NCI-H446 (cell line): ENCODE data around the gene F2RL2.

ENCODE experiments used
- DNase-seq, 2 experiments: peaks; one replicate each; lab custom pipeline; 2025; lab: John Stamatoyannopoulos, UW

F2RL2 gene, protein sequence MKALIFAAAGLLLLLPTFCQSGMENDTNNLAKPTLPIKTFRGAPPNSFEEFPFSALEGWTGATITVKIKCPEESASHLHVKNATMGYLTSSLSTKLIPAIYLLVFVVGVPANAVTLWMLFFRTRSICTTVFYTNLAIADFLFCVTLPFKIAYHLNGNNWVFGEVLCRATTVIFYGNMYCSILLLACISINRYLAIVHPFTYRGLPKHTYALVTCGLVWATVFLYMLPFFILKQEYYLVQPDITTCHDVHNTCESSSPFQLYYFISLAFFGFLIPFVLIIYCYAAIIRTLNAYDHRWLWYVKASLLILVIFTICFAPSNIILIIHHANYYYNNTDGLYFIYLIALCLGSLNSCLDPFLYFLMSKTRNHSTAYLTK

GRCh38 chr5:76622973-76623596 is at the start of gene F2RL2:
Gene F2RL2 (minus strand): TSS chr5:76623403. CDS start chr5:76623230, 173 bp downstream.
- no peak for DNase-seq

GRCh38 chr5:76672242-76672641 is 49.0 kb upstream of the F2RL2 start:
- no peak for DNase-seq

DNA sequence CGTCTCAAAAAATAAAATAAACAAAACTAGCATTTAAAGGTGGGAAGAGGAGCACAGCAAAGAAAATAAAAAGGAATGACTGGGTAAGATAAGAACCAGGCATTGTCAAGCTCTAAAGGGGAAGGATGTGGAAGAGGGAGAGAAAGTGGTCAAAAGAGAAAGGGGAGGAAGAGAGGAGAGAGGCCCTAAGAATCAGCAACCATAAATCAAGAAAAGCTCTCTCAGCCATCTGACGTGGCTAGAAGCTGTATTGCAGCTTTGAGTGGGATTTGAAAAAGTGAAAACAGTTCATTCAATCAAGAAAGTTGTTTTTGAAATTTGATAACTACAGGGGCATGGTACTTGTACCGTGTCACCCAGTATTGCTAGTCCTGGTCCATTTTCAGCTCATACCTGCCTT is 47.3 kb upstream of the F2RL2 start:
- no peak for DNase-seq

DNA sequence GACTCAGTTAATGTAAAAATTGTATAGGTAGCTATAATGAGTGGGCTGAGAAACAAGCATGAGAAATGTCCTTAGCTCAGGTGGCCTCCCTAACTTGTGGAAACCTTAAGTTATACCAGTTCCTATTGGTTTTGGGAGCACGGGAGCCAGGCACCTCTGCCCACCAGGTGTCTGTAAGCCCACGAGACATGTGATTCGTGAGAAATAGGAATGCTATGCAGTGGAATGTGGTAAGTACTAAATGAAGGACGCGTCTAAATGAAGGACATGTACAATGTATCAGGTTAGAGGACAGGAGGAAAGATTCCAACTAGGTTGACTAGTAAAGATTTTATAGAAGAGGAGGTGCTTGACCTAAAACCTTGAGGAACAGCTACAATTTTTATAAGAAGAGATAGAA is 46.0 kb upstream of the F2RL2 start:
- DNase-seq = no peak

GRCh38 chr5:76667495-76667894 is 44.3 kb upstream of the F2RL2 start:
- no peak for DNase-seq

- no peak for DNase-seq
Observed at GRCh38 chr5:76664079-76664478, 40.9 kb upstream of the F2RL2 start.

- peak in 1 of 2 experiments; percentile 0 for DNase-seq
Observed at GRCh38 chr5:76663573-76663972, 40.4 kb upstream of the F2RL2 start.

DNA sequence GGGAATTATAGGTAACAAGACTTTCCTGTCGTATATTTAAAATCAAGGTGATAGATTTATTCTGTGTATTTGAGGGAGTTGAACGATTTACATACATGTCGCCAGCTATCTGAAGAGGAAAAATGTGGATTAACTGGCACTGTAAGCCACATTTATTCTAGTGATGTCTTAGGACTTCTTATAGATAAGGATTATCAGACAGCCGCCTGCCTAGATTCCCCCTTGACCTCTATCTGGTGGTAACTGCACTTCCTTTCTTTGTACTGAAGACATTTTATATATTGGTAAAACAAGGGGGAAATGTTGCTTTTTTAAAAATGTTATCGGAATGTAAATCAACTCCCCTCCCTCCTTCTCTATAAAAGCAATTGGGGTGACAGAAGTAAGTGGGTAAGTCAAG is 39.3 kb upstream of the F2RL2 start:
- no peak for DNase-seq

DNA sequence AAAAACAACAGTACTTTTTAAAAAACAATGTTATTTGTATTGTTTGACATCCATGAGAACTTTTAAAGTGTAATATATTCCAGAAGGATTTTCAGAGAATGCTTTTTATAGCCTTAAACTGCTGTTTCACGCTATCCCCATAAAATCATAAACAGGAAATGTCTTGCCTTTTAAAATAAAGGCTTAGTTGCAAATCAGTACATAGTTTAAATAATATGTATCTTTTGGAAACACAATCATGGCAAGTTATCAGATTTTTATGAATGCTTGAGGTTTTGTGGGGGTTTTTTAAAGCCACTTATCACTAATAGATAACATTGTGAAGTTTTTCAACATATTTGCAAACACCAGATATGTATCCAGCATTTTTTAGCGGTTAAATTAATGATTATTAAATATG is 37.2 kb upstream of the F2RL2 start:
- DNase-seq = no peak

DNA sequence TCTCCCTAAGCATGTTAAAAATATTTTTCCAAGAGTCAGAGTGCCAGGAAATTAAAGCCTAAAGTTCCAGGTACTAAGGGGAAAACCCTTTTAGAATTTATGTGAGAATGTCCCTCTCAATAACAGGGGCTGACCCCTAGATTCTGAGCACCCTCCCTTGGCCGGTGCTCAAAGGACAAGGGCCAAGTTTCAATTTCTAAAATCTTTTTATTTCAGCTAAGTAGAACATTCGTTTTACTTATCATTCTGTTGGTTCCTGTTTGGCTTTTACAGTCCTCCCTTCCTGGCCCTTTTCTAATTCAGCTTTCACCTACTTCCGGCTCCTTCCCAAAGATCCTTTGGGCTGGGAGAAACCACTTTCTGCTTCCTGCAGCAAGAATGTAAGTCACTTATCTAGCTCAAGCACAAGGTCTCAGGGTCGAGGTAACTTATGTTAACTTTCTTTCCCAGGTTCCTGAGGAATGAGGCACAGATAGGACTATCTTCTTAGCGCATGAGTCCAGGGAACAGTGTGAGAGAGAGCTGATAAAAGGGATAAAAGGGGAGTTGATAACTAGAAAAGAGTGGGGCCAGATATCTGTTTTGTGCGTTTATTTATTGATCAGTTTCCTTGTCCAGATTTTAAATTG is 34.6 kb upstream of the F2RL2 start:
- DNase-seq = no peak

- DNase-seq = no peak
Observed at GRCh38 chr5:76657091-76657490, 33.9 kb upstream of the F2RL2 start.

GRCh38 chr5:76652809-76653414 is 29.7 kb upstream of the F2RL2 start:
- DNase-seq = no peak

GRCh38 chr5:76649140-76649539 is 25.9 kb upstream of the F2RL2 start:
- no peak for DNase-seq

DNA sequence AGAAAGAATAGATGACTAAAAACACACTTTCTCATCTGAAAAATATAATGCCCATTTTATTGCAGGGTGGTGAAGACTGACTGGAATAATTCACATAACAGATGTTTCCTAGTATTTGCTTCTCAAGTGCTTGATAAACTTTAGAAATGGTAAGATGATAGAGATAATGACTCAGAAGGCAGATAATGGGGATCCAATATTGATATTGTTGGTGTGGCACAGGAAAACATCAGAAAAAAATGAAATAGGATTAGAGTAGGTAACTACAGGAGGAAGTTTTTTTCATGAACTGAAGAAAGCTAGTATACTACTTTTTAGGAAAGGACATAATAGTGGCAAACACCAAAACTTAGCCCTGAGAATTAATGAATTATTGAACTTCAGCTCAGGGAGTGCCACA is 20.2 kb upstream of the F2RL2 start:
- DNase-seq = no peak

GRCh38 chr5:76642390-76643040 is 19.3 kb upstream of the F2RL2 start:
- DNase-seq = no peak

- DNase-seq = peak; percentile 6 to 42
Observed at GRCh38 chr5:76641514-76642120, 18.4 kb upstream of the F2RL2 start.

DNA sequence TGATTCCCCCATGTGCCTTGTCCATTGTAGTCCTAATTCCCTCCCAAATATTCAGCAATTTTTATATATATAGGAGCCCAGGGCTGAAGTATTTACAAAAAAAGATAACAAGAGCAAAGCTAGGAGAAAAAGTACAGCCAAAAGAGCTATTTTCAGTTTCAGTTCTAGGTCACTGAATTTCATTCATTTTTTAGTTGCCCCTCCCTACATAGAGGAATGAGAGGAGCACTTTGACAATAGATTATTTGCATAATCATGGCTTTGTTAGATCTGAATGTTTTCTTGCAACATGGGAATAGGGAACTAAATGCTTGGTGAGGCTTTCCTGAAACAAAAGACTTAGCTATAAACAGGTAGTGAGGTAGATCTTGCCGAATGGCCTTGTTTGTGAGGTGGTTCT is 15.3 kb upstream of the F2RL2 start:
- DNase-seq = no peak

GRCh38 chr5:76637490-76637889 is 14.3 kb upstream of the F2RL2 start:
- no peak for DNase-seq

DNA sequence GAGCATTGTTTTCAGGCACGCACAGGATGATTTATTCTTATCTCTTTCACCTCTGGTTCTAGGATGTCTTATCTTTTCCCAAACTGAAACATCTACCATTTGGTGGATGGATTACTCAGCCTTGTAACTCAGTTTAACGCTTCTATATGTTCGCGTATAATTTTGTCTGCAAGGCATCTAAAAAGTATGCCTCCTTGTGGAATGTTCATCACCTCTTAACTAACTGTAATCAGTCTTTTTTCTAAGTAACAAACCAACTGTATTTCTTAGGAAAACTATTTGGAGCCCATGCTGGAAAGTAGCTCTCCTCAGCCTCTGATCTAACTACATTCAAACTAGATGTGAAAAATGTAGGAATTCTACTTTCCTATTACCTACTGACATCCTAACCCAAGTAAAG is 11.5 kb upstream of the F2RL2 start:
- no peak for DNase-seq

- no peak for DNase-seq
Observed at GRCh38 chr5:76626738-76627137, 3.5 kb upstream of the F2RL2 start.

DNA sequence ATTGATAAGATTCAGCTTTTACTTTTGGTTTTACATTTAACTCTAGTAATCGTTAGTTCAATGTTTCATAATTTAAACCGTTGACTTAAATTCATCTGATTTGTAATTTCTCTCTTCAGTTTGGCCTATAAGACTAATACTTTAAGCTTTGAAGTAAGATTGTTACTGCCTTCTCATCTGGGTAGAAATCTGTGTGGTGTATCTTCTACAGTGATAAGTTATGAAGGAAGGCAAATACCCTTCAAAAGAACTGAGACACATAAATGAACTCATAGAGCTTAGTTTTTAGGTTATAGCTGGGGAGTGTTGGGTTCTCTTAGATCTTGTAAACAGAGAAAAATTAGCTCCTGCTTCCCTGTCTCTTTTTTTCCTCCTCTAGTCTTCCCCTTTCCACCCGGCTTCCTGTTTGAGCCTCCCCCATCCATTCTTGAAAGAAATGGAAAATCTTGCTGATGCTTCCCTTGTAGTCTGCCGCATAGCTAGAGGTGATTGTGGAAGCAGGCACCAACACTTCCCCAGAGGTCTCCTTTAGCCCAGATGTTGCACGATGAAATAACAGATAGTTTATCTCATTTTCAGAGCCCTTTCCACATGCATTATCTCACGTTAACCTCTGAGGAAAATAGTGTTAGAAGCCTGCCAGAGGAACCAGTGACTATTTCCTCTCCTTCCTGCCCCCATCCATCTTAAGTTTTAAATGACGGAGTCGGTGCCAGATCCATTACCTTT is 2.0 kb upstream of the F2RL2 start:
- DNase-seq = no peak
